Measurements from ENCODE around the gene CCR6. TPM values are rescaled to one million over a fixed set of nuclear protein-coding genes. Genes with fewer than 3 reads are reported as not detected.
"Not testable (repeated sequence)": the region's sequence is repeated elsewhere in the genome, so short reads cannot be mapped to it uniquely, and the experiment has no call there.

CCR6 gene
- total and polyA plus RNA-seq, 3 experiments from 2014 or later = 3.5 to 47.3 (median 3.9) TPM

DNA sequence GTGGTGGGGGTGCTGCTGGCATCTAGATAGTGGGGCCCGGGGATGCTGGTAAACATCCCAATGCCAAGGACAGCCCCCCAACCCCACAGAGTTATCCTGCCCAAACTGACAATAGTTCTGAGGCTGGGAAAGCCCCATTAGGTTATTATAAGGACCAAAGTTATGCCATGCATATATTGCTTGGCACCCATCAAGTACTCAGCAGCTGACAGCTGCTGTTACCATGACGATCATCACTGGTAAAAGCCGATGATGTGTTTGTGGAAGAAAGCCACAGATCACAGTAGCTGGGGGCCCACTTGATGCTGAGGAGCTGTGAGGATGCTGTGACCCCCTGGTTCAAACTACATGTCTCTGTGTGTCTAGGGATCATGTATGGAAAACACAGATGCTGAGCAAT, 62.2 kb downstream of the CCR6 start:
- H3K27ac ChIP-seq (ENCODE audit: low read depth, low read length); H3K36me3 ChIP-seq (ENCODE audit: insufficient read depth, low read length); H3K4me1 Mint-ChIP-seq; H3K9me3 Mint-ChIP-seq; CTCF ChIA-PET; H3K27me3 Mint-ChIP-seq; H3K9me3 ChIP-seq (ENCODE audit: low read length); POLR2A ChIA-PET; H3K27me3 ChIP-seq (ENCODE audit: insufficient read depth, low read length, poor library complexity, severe bottlenecking); H3K4me1 ChIP-seq (ENCODE audit: insufficient read depth, low read length); H3K4me3 Mint-ChIP-seq; DNase-seq; H3K27ac Mint-ChIP-seq; H3K4me3 ChIP-seq (ENCODE audit: low read length); H3K36me3 Mint-ChIP-seq: not testable (repeated sequence)

DNA sequence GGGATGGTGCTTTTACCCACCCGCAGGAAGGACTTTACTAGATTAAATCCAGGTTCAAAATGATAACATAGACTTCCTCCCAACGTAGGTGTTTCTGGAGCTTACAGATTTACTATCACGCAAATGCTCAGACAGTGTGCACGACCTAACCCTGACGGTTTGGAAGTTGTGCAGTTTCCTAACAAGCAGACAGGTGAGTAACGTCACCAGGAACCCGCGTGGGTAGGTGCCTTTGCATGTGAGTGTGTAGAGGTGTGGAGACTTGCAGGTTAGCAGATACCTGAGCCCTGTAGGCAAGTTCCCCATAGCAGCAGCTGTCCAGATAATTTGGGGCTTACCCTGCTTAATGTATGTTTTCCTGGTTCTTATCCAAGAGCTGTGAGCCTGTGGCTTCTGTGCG, 64.4 kb downstream of the CCR6 start:
- H3K9me3 Mint-ChIP-seq; DNase-seq; H3K4me3 Mint-ChIP-seq; H3K27ac ChIP-seq (ENCODE audit: low read depth, low read length); H3K4me3 ChIP-seq (ENCODE audit: low read length); H3K9me3 ChIP-seq (ENCODE audit: low read length); CTCF ChIA-PET; POLR2A ChIA-PET; H3K36me3 ChIP-seq (ENCODE audit: insufficient read depth, low read length); H3K27me3 ChIP-seq (ENCODE audit: insufficient read depth, low read length, poor library complexity, severe bottlenecking); H3K36me3 Mint-ChIP-seq; H3K4me1 Mint-ChIP-seq; H3K4me1 ChIP-seq (ENCODE audit: insufficient read depth, low read length); H3K27ac Mint-ChIP-seq: not testable (repeated sequence)
- H3K27me3 Mint-ChIP-seq = peaks cover 2 to 12% of the 10 kb centered on the region in 2 donors

Other genes starting within 250 kb of the CCR6 start
- 10 to 100 TPM; 22.3 to 27.6 TPM for gene RNASET2, start 166.5 kb upstream of the CCR6 start, total RNA-seq
- gene RNASET2, start 166.5 kb upstream of the CCR6 start, polyA plus RNA-seq = 232 TPM
- 10 to 100 TPM; 26.4 to 29.5 TPM for gene CEP43, start 123.7 kb upstream of the CCR6 start, total RNA-seq
- gene CEP43, start 123.7 kb upstream of the CCR6 start, polyA plus RNA-seq = 6.8 TPM
- gene GPR31, start 34.9 kb downstream of the CCR6 start, total RNA-seq = not detected
- gene GPR31, start 34.9 kb downstream of the CCR6 start, polyA plus RNA-seq = not detected
- not detected for gene UNC93A, start 168.2 kb downstream of the CCR6 start, total RNA-seq
- gene UNC93A, start 168.2 kb downstream of the CCR6 start, polyA plus RNA-seq = not detected
- not detected for gene TTLL2, start 202.0 kb downstream of the CCR6 start, total RNA-seq
- gene TTLL2, start 202.0 kb downstream of the CCR6 start, polyA plus RNA-seq = not detected

All from CD8-positive, alpha-beta memory T cell (primary cell).